Measurements from ENCODE around the gene FAM83G.

Gene FAM83G

GRCh38 chr17:19000531-19001325, 3.8 kb downstream of the FAM83G start:
- Histone ChIP-seq H3K4me1 (ENCODE audit: control insufficient read depth in 2 of 2, insufficient read depth in 1 of 2, low read depth in 1 of 2, low read length in 2 of 2) (peaks cover 8 to 26% of the 10 kb centered on the region in 2 donors), H3K4me3 (ENCODE audit: low read length in 2 of 2) (no peak overlapping the region), H3K36me3 (replicated peaks in 1 of 2; ENCODE audit: control insufficient read depth in 2 of 2, insufficient read depth in 2 of 2, low read length in 2 of 2) (peaks cover 0 to 13% of the 10 kb centered on the region in 2 donors), H4K91ac (ENCODE audit: low read depth, low read length, poor library complexity) (no peak overlapping the region), H3K23ac (ENCODE audit: low read depth, low read length, poor library complexity) (no peak overlapping the region), H2BK120ac (ENCODE audit: low read depth, low read length) (no peak overlapping the region), H2AK5ac (ENCODE audit: low read depth, low read length) (no peak overlapping the region), H2BK12ac (ENCODE audit: low read length) (no peak overlapping the region), H3K4ac (ENCODE audit: low read length) (no peak overlapping the region), H3K79me1 (ENCODE audit: low read depth, low read length) (peaks cover 16% of the 10 kb centered on the region), H3K4me2 (ENCODE audit: insufficient read depth, low read length, poor library complexity, severe bottlenecking) (no peak overlapping the region), H2AFZ (ENCODE audit: low read length) (peak overlapping the region; percentile 60), H3K14ac (ENCODE audit: low read length) (no peak overlapping the region), H3K27me3 (ENCODE audit: control insufficient read depth in 3 of 3, insufficient read depth in 3 of 3, low read depth in 1 of 3, low read length in 3 of 3) (peaks cover 0 to 62% (median 0%) of the 10 kb centered on the region in 3 experiments), H3K18ac (ENCODE audit: low read length) (peak overlapping the region; percentile 42), H4K8ac (ENCODE audit: low read depth, low read length) (no peak overlapping the region), H3K9ac (ENCODE audit: low read depth, low read length, poor library complexity) (peak overlapping the region; percentile 39), H2BK15ac (ENCODE audit: low read length) (no peak overlapping the region), H3K9me3 (replicated peaks in 1 of 2; ENCODE audit: control insufficient read depth in 2 of 2, insufficient read depth in 1 of 2, low read depth in 1 of 2, low read length in 2 of 2) (peaks cover 0 to 2% of the 10 kb centered on the region in 2 donors), H3K27ac (replicated peaks; ENCODE audit: low read length) (no peak overlapping the region), H2BK5ac (ENCODE audit: low read length) (no peak overlapping the region)
- no CpG with 5 or more reads among the region's 17 CpGs for WGBS, 2 donors (ENCODE audit: extremely low coverage in 2 of 2, insufficient read length in 2 of 2, insufficient replicate concordance in 1 of 2)
- DNase-seq (ENCODE audit: low spot score): no peak

DNA sequence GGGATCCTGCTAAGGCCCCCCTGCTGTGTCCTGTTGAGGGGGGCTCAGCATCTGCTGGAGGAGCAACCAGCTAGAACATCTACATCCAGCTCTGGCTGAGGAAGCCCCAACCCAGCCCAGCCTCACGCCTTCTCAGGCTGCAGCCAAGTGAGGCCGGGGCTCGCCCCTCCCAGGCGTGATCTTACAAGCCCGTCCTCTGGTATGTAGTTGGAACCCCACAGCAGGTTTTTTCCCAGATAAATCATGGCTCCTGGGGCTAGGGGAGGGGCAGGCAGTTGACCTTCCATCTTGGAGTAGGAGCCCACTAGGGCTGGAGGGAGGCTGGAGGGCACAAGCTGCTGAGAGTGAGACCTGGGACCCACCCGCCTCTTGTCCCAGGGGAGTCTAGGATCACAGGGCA, 4.7 kb downstream of the FAM83G start:
- Histone ChIP-seq H3K9me3 (replicated peaks in 1 of 2; ENCODE audit: control insufficient read depth in 2 of 2, insufficient read depth in 1 of 2, low read depth in 1 of 2, low read length in 2 of 2) (peaks cover 2 to 6% of the 10 kb centered on the region in 2 donors), H3K36me3 (replicated peaks in 1 of 2; ENCODE audit: control insufficient read depth in 2 of 2, insufficient read depth in 2 of 2, low read length in 2 of 2) (peaks cover 0 to 13% of the 10 kb centered on the region in 2 donors), H3K27ac (replicated peaks; ENCODE audit: low read length) (no peak overlapping the region)

GRCh38 chr17:18999394-18999793, 5.2 kb downstream of the FAM83G start:
- Histone ChIP-seq H3K14ac (ENCODE audit: low read length) (no peak overlapping the region), H2BK15ac (ENCODE audit: low read length) (no peak overlapping the region), H3K4ac (ENCODE audit: low read length) (no peak overlapping the region), H2BK12ac (ENCODE audit: low read length) (no peak overlapping the region), H4K8ac (ENCODE audit: low read depth, low read length) (no peak overlapping the region), H3K4me1 (ENCODE audit: control insufficient read depth in 2 of 2, insufficient read depth in 1 of 2, low read depth in 1 of 2, low read length in 2 of 2) (peaks cover 8 to 20% of the 10 kb centered on the region in 2 donors), H3K23ac (ENCODE audit: low read depth, low read length, poor library complexity) (no peak overlapping the region), H2BK120ac (ENCODE audit: low read depth, low read length) (peak overlapping the region; percentile 1), H3K9me3 (replicated peaks in 1 of 2; ENCODE audit: control insufficient read depth in 2 of 2, insufficient read depth in 1 of 2, low read depth in 1 of 2, low read length in 2 of 2) (peaks cover 2 to 9% of the 10 kb centered on the region in 2 donors), H3K36me3 (replicated peaks in 1 of 2; ENCODE audit: control insufficient read depth in 2 of 2, insufficient read depth in 2 of 2, low read length in 2 of 2) (peaks cover 0 to 13% of the 10 kb centered on the region in 2 donors), H3K4me3 (ENCODE audit: low read length in 2 of 2) (no peak overlapping the region), H2BK5ac (ENCODE audit: low read length) (no peak overlapping the region), H3K27ac (replicated peaks; ENCODE audit: low read length) (no peak overlapping the region), H2AFZ (ENCODE audit: low read length) (no peak overlapping the region), H3K18ac (ENCODE audit: low read length) (no peak overlapping the region), H3K27me3 (ENCODE audit: control insufficient read depth in 3 of 3, insufficient read depth in 3 of 3, low read depth in 1 of 3, low read length in 3 of 3) (peaks cover 0 to 51% (median 0%) of the 10 kb centered on the region in 3 experiments), H3K4me2 (ENCODE audit: insufficient read depth, low read length, poor library complexity, severe bottlenecking) (no peak overlapping the region), H4K91ac (ENCODE audit: low read depth, low read length, poor library complexity) (no peak overlapping the region), H3K79me1 (ENCODE audit: low read depth, low read length) (peaks cover 16% of the 10 kb centered on the region), H2AK5ac (ENCODE audit: low read depth, low read length) (no peak overlapping the region), H3K9ac (ENCODE audit: low read depth, low read length, poor library complexity) (no peak overlapping the region)
- DNase-seq (ENCODE audit: low spot score): no peak
- no CpG with 5 or more reads among the region's 8 CpGs for WGBS, 2 donors (ENCODE audit: extremely low coverage in 2 of 2, insufficient read length in 2 of 2, insufficient replicate concordance in 1 of 2)

More for the DNA sequence above, 4.7 kb downstream of the FAM83G start:
- H3K4me3 ChIP-seq (ENCODE audit: low read length in 2 of 2): no peak overlapping the region
- no peak overlapping the region for H3K4me2 ChIP-seq (ENCODE audit: insufficient read depth, low read length, poor library complexity, severe bottlenecking)
- H3K27me3 ChIP-seq (ENCODE audit: control insufficient read depth in 3 of 3, insufficient read depth in 3 of 3, low read depth in 1 of 3, low read length in 3 of 3): peaks cover 0 to 54% (median 0%) of the 10 kb centered on the region in 3 experiments
- no peak for DNase-seq (ENCODE audit: low spot score)
- WGBS, 2 donors (ENCODE audit: extremely low coverage in 2 of 2, insufficient read length in 2 of 2, insufficient replicate concordance in 1 of 2): no CpG with 5 or more reads among the region's 6 CpGs
- no peak overlapping the region for H3K9ac ChIP-seq (ENCODE audit: low read depth, low read length, poor library complexity)
- no peak overlapping the region for H3K18ac ChIP-seq (ENCODE audit: low read length)
- H2BK120ac ChIP-seq (ENCODE audit: low read depth, low read length): peak overlapping the region; percentile 1
- no peak overlapping the region for H3K14ac ChIP-seq (ENCODE audit: low read length)
- no peak overlapping the region for H4K91ac ChIP-seq (ENCODE audit: low read depth, low read length, poor library complexity)
- no peak overlapping the region for H2BK15ac ChIP-seq (ENCODE audit: low read length)
- no peak overlapping the region for H2AFZ ChIP-seq (ENCODE audit: low read length)
- H3K4me1 ChIP-seq (ENCODE audit: control insufficient read depth in 2 of 2, insufficient read depth in 1 of 2, low read depth in 1 of 2, low read length in 2 of 2): peaks cover 8 to 22% of the 10 kb centered on the region in 2 donors
- H2BK12ac ChIP-seq (ENCODE audit: low read length): no peak overlapping the region
- no peak overlapping the region for H3K4ac ChIP-seq (ENCODE audit: low read length)
- no peak overlapping the region for H2AK5ac ChIP-seq (ENCODE audit: low read depth, low read length)
- H2BK5ac ChIP-seq (ENCODE audit: low read length): no peak overlapping the region
- H3K79me1 ChIP-seq (ENCODE audit: low read depth, low read length): peaks cover 16% of the 10 kb centered on the region
- no peak overlapping the region for H3K23ac ChIP-seq (ENCODE audit: low read depth, low read length, poor library complexity)
- no peak overlapping the region for H4K8ac ChIP-seq (ENCODE audit: low read depth, low read length)

DNA sequence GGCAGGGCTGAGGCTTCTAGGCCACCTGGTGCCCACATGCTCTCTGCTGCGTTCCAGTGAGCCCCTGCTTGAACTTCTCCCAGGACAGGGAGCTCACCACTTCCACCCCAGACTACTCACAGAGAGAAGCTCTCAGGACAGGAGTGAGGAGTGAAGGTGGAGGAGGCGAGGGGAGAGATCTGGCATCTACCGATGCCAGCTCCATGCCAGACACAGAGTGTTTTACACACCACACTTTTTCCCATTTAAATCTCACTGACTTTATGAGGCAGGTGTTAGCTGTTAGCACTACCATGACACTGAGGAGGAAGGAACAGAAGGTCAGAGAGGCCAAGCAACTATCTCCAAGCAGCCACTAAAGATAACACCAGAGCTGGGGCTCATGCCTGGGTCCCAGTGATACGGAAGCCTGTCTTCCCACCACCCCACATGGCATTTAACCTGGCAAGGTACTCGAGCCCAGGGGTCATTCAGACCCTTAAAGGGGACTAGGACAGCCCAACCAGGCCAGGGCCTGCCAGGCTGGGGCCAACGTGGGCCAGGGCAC, 6.8 kb downstream of the FAM83G start:
- Histone ChIP-seq H2BK12ac (ENCODE audit: low read length) (no peak overlapping the region), H3K27me3 (ENCODE audit: control insufficient read depth in 3 of 3, insufficient read depth in 3 of 3, low read depth in 1 of 3, low read length in 3 of 3) (peaks cover 0 to 41% (median 0%) of the 10 kb centered on the region in 3 experiments), H2BK15ac (ENCODE audit: low read length) (no peak overlapping the region), H4K8ac (ENCODE audit: low read depth, low read length) (no peak overlapping the region), H3K4me3 (ENCODE audit: low read length in 2 of 2) (no peak overlapping the region), H3K4ac (ENCODE audit: low read length) (no peak overlapping the region), H2BK120ac (ENCODE audit: low read depth, low read length) (no peak overlapping the region), H3K9ac (ENCODE audit: low read depth, low read length, poor library complexity) (no peak overlapping the region), H3K4me2 (ENCODE audit: insufficient read depth, low read length, poor library complexity, severe bottlenecking) (no peak overlapping the region), H2AFZ (ENCODE audit: low read length) (no peak overlapping the region), H3K9me3 (replicated peaks in 1 of 2; ENCODE audit: control insufficient read depth in 2 of 2, insufficient read depth in 1 of 2, low read depth in 1 of 2, low read length in 2 of 2) (peaks cover 2 to 9% of the 10 kb centered on the region in 2 donors), H3K14ac (ENCODE audit: low read length) (no peak overlapping the region), H3K4me1 (ENCODE audit: control insufficient read depth in 2 of 2, insufficient read depth in 1 of 2, low read depth in 1 of 2, low read length in 2 of 2) (peaks cover 8 to 15% of the 10 kb centered on the region in 2 donors), H3K23ac (ENCODE audit: low read depth, low read length, poor library complexity) (peak overlapping the region; percentile 53), H2BK5ac (ENCODE audit: low read length) (no peak overlapping the region), H2AK5ac (ENCODE audit: low read depth, low read length) (peak overlapping the region; percentile 26), H3K79me1 (ENCODE audit: low read depth, low read length) (peaks cover 15% of the 10 kb centered on the region), H3K27ac (replicated peaks; ENCODE audit: low read length) (no peak overlapping the region), H4K91ac (ENCODE audit: low read depth, low read length, poor library complexity) (no peak overlapping the region), H3K18ac (ENCODE audit: low read length) (peak overlapping the region; percentile 9), H3K36me3 (replicated peaks in 1 of 2; ENCODE audit: control insufficient read depth in 2 of 2, insufficient read depth in 2 of 2, low read length in 2 of 2) (peaks cover 0 to 13% of the 10 kb centered on the region in 2 donors)
- WGBS, 2 donors (ENCODE audit: extremely low coverage in 2 of 2, insufficient read length in 2 of 2, insufficient replicate concordance in 1 of 2): no CpG with 5 or more reads among the region's 6 CpGs
- no peak for DNase-seq (ENCODE audit: low spot score)
